Stimulated activated CD4-positive, alpha-beta T cell treated with anti-CD3 and anti-CD28 coated beads, Interleukin-1b, Interleukin-23, amount 100 ng/mL, for 24 hours (primary cell): Measurements from ENCODE around the gene POLE3.
"Not testable (repeated sequence)": the region's sequence is repeated elsewhere in the genome, so short reads cannot be mapped to it uniquely, and the experiment has no call there.

Experiments used
- DNase-seq, 4 experiments: peaks; one replicate each; pipeline ENCODE4 v3.0.0-alpha.2; 2020; ENCODE audit warnings: low read depth in 4 of 4, low spot score in 1 of 4

Gene POLE3

GRCh38 chr9:113406353-113406752 lies 4.1 kb downstream of the POLE3 start:
- DNase-seq, result not testable (repeated sequence)

GRCh38 chr9:113403646-113404045 lies 6.8 kb downstream of the POLE3 start:
- no peak for DNase-seq

DNA sequence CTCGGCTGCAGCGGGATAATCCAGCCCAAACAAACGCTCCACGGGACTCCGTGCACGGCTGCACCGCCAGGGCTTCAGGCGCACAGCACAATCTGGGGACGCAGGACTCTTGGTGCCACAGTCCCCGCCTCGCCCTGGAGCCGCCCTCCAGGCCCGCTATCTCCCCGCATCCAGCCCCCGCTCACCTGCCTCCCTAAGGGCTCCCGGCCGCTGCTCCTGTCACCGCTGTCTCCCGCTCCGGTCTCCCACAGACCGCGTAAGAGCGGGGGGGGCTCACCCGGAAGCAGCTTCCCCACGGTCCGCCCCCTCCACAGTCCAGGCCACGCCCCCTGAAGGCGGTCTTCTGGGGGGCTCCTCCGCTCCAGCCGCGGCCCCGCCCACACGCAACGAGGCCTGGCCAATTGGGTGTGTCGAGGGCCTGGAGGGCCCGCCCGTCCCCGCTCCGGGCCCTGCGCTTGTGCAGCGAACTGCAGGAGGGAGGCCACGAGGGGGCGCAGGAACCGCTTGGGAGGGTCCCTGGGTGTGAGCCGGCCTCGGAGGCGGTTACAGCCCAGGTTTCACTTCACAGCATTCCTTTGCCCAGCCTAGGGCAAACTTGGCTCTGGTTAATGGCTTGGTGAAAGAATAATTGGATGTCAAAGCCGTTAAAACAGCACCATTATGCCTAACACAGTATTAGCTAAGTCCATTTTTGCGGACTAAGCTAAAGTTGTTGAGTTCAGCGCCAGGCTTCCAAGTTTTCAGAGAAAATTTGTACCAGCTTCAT lies 9.3 kb downstream of the POLE3 start, which contains the start of gene ALAD:
Gene ALAD, minus strand, starts transcription at position 258 of the 766 bp plus-strand sequence. CDS start 7,725 bp downstream, outside the sequence.
- peak; percentile 98 to 99 (median 98) for DNase-seq

DNA sequence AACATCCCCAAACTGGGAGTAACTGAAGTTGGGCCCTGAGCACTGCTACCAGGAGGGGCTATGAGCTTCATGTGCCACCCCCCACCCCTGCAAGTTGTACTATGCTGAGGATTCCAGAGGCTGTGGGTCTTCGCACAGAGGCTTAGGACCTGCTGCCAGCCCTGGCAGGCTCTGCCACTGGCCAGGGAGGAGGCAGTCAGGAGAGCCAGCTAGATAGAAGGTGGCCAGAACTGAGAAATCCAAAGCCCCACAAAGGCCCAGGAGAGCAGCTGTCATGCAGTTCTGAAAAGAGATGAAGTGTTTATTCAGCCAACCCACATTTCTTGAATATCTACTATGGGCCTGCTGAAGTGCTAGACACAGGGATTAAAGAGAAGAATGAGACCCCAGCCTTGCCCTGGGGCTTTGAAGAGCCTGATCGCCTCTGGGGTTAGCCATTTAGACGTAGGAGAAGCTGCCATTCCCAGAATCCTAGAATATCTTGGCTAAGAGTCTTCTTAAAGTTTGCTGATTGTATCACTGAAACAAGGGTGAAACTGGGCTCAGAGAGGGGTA lies 10.8 kb downstream of the POLE3 start:
- DNase-seq, result no peak

GRCh38 chr9:113398796-113399195 lies 11.7 kb downstream of the POLE3 start:
- DNase-seq, result no peak

DNA sequence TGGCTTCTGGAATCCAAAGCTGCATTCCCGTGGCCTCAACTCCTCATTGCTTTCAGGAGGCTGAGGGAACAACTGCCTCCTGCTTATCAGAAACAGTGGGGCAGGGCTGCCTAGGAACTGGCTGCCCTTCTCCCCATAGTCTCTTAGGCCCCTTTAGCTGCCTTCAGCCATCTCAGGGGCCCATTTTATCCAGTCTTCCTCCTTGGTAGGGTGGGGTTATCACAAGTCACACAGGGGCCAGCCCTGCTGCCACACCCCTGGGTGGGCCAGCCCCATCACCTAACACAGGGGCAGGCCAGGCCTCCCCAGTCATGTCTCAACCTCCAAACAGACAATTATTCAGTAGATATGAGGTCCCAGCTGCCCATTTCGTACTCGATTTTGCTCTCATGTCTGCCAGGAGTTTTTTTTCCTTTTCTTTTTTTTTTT lies 13.3 kb downstream of the POLE3 start:
- no peak for DNase-seq

GRCh38 chr9:113395000-113395861 lies 15.2 kb downstream of the POLE3 start:
- DNase-seq, result no peak

GRCh38 chr9:113393281-113393680 lies 17.2 kb downstream of the POLE3 start:
- no peak for DNase-seq

DNA sequence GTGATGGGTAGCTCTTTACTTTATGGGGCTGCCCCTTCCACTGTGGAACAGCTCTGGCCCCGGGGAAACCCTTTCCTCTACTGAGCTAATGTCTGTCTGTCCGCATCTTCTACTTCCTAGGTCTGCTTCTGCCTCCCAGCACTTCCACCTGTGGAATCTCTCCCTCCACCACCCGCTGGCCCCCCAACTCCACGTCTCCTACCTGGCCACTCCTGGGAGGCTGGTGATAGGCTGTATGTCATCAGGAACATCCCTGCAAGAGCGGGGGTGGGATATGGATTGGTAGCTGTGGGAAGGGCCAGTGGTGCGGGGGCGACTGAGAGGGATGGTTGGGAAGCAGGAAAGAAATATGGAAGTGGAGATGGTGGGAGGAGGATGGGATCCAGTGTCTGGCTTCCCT lies 18.6 kb downstream of the POLE3 start:
- no peak for DNase-seq

GRCh38 chr9:113390192-113390960 lies 20.1 kb downstream of the POLE3 start:
- DNase-seq, result no peak

GRCh38 chr9:113389451-113389850 lies 21.0 kb downstream of the POLE3 start:
- DNase-seq, result no peak

DNA sequence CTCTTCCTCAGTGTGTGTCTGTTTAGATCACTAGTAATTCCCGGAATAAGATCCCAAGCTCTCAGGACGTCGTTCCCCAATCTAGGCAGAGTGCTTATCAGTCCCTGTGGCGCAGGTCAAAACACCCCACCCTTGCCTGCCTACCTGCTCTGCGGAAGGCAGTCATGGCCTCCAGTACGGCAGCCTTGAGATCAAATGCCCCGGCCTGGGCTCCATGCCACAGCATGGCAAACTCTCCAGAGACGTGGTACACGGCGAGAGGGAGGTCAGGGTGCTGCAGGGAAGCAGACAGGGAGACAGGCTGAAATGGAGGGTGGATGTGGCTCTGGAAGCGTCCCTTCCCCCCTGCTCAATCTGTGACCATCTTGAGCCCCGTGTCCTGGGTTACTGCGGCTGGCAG lies 21.6 kb downstream of the POLE3 start:
- DNase-seq, result no peak

- no peak for DNase-seq
These were observed 22.8 kb downstream of the POLE3 start for GRCh38 chr9:113387560-113388230.

DNA sequence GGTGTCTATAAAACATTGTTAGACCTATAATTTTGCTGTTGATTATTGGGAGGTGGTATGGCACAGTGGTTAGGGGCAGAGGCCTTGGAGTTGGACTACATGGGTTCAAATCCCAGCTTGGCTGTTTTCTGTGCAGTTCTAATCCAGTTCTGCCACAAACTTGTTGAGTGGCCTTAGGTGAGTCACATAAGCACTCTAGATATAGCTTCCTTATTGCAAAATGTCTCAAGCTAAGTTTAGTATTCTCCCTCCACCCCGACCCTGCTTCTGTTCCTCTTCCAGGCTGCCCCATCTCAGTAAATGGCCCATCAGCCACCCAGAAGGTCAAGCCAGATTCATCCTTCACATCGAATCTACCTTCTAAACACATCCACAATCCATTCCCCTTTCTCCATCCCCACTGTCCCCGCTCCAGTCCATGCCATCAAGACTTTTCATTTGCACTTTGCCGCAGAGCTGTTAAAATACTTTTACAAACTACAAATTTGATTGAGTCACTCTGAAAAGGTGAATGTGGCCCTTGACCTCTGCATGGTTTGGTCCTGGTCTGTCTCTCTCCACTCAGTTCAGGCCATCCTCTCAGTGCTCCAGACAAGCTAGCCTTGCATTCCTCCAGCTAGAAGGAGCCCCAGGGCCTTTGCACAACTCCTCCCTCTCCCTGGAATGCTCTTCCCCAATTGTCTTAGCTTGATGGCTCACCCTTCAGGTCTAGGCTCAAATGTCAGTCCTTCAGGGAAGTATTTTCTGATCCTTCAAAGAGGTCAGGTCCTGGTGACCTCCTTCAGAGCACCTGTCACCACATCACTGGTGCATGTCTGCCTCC lies 23.7 kb downstream of the POLE3 start:
- DNase-seq, result no peak

- no peak for DNase-seq
These were observed 28.5 kb downstream of the POLE3 start for GRCh38 chr9:113381909-113382411.

GRCh38 chr9:113381441-113381840 lies 29.0 kb downstream of the POLE3 start:
- DNase-seq, result not testable (repeated sequence)

DNA sequence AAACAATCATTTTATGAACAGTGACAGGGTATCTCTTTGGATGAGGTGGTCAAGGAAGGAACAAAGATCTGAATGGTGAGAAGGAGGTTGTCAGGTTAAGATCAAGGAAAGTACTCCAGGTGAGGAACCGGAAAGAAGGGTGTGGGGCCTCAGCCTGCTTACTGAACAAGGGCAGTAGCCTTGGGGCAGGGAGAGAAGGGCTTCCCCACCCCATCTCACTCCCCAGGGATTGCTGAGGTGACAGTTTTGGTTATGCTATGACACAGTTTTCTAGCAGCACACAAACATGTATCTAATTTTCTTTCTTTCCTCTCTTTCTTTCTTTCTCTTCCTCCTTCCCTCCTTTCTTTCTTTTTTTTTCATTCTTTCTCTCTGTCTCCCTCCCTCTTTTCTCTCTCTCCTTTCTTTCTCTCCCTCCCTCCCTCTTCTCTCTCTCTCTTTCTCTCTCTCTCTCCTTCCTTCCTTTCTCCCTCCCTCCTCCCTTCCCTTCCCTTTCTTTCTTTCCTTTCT lies 29.6 kb downstream of the POLE3 start:
- DNase-seq, result no peak

DNA sequence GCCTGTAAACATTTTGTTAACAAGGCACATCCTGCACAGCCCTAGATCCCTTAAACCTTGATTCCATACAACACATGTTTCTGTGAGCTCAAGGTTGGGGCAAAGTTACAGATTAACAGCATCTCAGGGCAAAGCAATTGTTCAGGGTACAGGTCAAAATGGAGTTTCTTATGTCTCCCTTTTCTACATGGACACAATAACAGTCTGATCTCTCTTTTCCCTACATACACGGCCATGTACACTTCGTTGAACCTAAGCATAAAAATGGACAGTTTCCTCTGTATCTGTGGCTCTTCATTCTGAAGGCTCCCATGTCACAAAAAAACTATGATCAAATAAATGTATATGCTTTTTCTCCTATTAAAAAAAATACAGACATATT lies 30.7 kb downstream of the POLE3 start:
- DNase-seq, result not testable (repeated sequence)
